HUES6 (cell line): ENCODE results near the gene EIF5AL1.

Source experiments
- H3K27ac ChIP-seq: 2 replicates; pipeline ENCODE4 v1.7.0; 2013; ENCODE audit warnings: low read depth, mild to moderate bottlenecking, low read length, inconsistent platforms
- H3K27me3 ChIP-seq: 2 replicates; pipeline ENCODE4 v1.6.1; 2013; ENCODE audit warnings: low read length; ENCODE audit not compliant: control insufficient read depth, insufficient read depth
- H3K36me3 ChIP-seq: 2 replicates; pipeline ENCODE4 v1.6.1; 2013; ENCODE audit warnings: low read length; ENCODE audit not compliant: control insufficient read depth, insufficient read depth
- H3K4me1 ChIP-seq: 2 replicates; pipeline ENCODE4 v1.6.1; 2013; ENCODE audit warnings: low read length; ENCODE audit not compliant: control insufficient read depth, insufficient read depth
- H3K4me3 ChIP-seq: 2 replicates; pipeline ENCODE4 v1.5.1; 2013; ENCODE audit warnings: low read depth, low read length
- H3K9ac ChIP-seq: one replicate; pipeline ENCODE4 v1.6.1; 2013; ENCODE audit warnings: mild to moderate bottlenecking, low read length
- H3K9me3 ChIP-seq: 2 replicates; pipeline ENCODE4 v1.6.1; 2013; ENCODE audit warnings: low read depth, low read length; ENCODE audit not compliant: control insufficient read depth, insufficient read depth

Gene EIF5AL1

DNA sequence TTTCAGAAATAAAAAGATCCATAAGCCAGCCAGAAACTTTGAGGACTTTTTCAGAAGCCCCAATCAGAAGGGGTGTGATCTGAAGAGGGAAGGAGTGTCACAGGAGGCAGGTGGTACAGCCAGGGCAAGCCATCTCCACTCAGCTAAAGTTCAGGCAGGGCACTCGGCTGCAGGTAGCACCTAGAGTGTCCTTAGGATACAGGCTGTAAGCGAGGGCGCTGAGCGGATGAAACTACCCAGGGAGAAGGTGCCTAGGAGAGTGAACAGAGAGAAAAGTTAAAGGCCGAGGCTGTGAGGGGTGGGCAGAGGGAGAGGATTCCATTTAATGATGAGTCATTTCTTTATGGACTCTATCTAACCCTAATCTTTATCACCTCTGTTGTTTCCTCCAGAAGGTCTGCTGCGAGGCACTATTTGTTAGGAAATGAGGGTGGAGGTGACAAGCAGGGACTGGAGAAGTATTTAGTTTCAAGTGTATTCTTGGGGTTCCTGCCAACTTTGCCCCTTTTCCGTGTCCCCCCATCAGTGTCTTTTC lies 37.1 kb upstream of the EIF5AL1 start:
- no peaks in the 10 kb centered on the region for H3K9me3 ChIP-seq
- H3K36me3 ChIP-seq: no peaks in the 10 kb centered on the region
- no peak overlapping the region for H3K27ac ChIP-seq
- 0 out of 2 replicates have a peak, but pooled peaks cover 7% of the 10 kb centered on the region for H3K27me3 ChIP-seq
- no peak overlapping the region for H3K9ac ChIP-seq
- H3K4me3 ChIP-seq: no peak overlapping the region
- H3K4me1 ChIP-seq: no peaks in the 10 kb centered on the region

- Histone ChIP-seq H3K27ac (no peak overlapping the region), H3K27me3 (0 out of 2 replicates have a peak, but pooled peaks cover 7% of the 10 kb centered on the region), H3K9me3 (no peaks in the 10 kb centered on the region), H3K36me3 (no peaks in the 10 kb centered on the region), H3K4me1 (no peaks in the 10 kb centered on the region), H3K4me3 (no peak overlapping the region), H3K9ac (no peak overlapping the region)
These were observed 36.5 kb upstream of the EIF5AL1 start for GRCh38 chr10:79475877-79476276.

DNA sequence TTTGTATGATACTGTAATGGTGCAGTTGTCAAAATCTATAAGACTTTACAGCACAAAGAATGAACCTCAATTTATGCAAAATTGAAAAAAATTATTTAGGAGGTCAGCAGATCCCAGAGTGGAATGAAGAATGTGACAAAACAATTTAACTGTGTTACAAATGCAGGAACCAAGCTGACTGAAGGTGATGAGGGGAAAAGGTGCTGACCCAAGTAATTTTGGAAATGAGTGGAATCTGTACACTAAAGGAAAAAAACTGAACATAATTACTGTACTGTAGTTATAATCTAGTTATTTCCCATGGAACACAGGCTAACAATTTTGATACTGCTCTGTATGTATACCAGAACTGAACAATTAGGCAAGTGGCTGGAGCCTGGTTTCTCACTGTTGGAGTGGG lies 35.7 kb upstream of the EIF5AL1 start:
- H3K27me3 ChIP-seq: 0 out of 2 replicates have a peak, but pooled peaks cover 7% of the 10 kb centered on the region
- no peaks in the 10 kb centered on the region for H3K9me3 ChIP-seq
- no peaks in the 10 kb centered on the region for H3K4me1 ChIP-seq
- H3K27ac ChIP-seq: no peak overlapping the region
- H3K9ac ChIP-seq: no peak overlapping the region
- H3K36me3 ChIP-seq: no peaks in the 10 kb centered on the region
- H3K4me3 ChIP-seq: no peak overlapping the region

- H3K27me3 ChIP-seq: 0 out of 2 replicates have a peak, but pooled peaks cover 7% of the 10 kb centered on the region
- H3K4me1 ChIP-seq: no peaks in the 10 kb centered on the region
- H3K4me3 ChIP-seq: no peak overlapping the region
- H3K9ac ChIP-seq: no peak overlapping the region
- no peak overlapping the region for H3K27ac ChIP-seq
- H3K9me3 ChIP-seq: no peaks in the 10 kb centered on the region
- no peaks in the 10 kb centered on the region for H3K36me3 ChIP-seq
These were observed 34.9 kb upstream of the EIF5AL1 start for GRCh38 chr10:79477456-79477855.

GRCh38 chr10:79479283-79479909 lies 32.9 kb upstream of the EIF5AL1 start:
- Histone ChIP-seq H3K9ac (no peak overlapping the region), H3K4me3 (no peak overlapping the region), H3K4me1 (no peaks in the 10 kb centered on the region; the same call in 1 of the 2 replicates), H3K36me3 (no peaks in the 10 kb centered on the region), H3K27ac (no peak overlapping the region), H3K9me3 (no peaks in the 10 kb centered on the region), H3K27me3 (0 out of 2 replicates have a peak, but pooled peaks cover 3% of the 10 kb centered on the region)

- Histone ChIP-seq H3K27ac (no peak overlapping the region), H3K9ac (no peak overlapping the region)
These were observed 30.0 kb upstream of the EIF5AL1 start for GRCh38 chr10:79482304-79482703.

DNA sequence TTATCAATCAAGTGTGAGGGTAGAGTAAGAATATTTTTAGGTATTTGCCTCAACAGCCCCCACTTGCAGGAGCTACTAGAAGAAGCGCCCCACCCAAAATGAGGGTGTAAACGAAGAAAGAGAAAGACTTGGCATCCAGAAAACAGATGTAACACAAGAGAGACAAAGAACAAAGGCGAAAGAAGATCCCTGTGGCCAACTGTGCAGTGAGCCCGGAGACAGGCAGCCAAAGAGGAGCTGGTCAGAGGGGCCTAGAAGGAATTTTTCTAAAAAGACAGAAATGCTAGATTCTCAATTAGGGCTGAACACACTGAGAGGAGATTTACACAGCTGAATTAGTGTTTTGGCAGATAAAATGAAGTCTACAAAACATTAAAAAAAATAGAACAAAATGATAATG lies 29.6 kb upstream of the EIF5AL1 start:
- Histone ChIP-seq H3K4me1 (peaks cover 4% of the 10 kb centered on the region; the same call in 1 of the 2 replicates), H3K36me3 (no peaks in the 10 kb centered on the region), H3K27ac (no peak overlapping the region), H3K9me3 (no peaks in the 10 kb centered on the region), H3K9ac (no peak overlapping the region), H3K27me3 (no peaks in the 10 kb centered on the region), H3K4me3 (no peak overlapping the region)

More at GRCh38 chr10:79482304-79482703, 30.0 kb upstream of the EIF5AL1 start:
- Histone ChIP-seq H3K36me3 (no peaks in the 10 kb centered on the region), H3K4me3 (no peak overlapping the region), H3K4me1 (peaks cover under 1% of the 10 kb centered on the region; the same call in 1 of the 2 replicates), H3K27me3 (0 out of 2 replicates have a peak, but pooled peaks cover 3% of the 10 kb centered on the region), H3K9me3 (no peaks in the 10 kb centered on the region)

- Histone ChIP-seq H3K36me3 (no peaks in the 10 kb centered on the region), H3K27ac (no peak overlapping the region), H3K4me1 (peaks cover 9% of the 10 kb centered on the region; the same call in 1 of the 2 replicates), H3K4me3 (no peak overlapping the region), H3K27me3 (no peaks in the 10 kb centered on the region), H3K9ac (no peak overlapping the region), H3K9me3 (no peaks in the 10 kb centered on the region)
These were observed 29.0 kb upstream of the EIF5AL1 start for GRCh38 chr10:79483299-79483698.

DNA sequence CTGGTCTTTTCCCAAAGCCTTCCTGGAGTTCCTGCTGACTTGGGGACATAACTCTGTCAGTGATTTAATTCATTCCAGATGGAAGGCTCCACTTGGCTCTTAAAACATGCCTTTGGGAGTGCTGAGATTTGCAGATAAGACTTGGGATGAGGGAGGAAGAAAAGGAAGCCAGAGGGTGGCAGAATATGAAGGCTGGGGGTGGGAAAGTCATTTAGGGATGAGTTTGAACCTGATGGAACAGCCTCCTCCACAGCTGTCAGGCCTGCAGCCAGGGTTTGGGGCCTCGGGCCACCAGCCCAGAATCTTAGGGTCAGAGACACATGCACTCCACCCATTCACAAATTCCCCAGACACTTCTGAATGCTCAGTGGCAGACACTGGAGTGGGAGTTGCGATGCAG lies 28.4 kb upstream of the EIF5AL1 start:
- no peaks in the 10 kb centered on the region for H3K9me3 ChIP-seq
- no peak overlapping the region for H3K4me3 ChIP-seq
- no peak overlapping the region for H3K27ac ChIP-seq
- peaks cover 12% of the 10 kb centered on the region; the same call in 1 of the 2 replicates for H3K4me1 ChIP-seq
- H3K36me3 ChIP-seq: no peaks in the 10 kb centered on the region
- H3K9ac ChIP-seq: no peak overlapping the region
- no peaks in the 10 kb centered on the region for H3K27me3 ChIP-seq

DNA sequence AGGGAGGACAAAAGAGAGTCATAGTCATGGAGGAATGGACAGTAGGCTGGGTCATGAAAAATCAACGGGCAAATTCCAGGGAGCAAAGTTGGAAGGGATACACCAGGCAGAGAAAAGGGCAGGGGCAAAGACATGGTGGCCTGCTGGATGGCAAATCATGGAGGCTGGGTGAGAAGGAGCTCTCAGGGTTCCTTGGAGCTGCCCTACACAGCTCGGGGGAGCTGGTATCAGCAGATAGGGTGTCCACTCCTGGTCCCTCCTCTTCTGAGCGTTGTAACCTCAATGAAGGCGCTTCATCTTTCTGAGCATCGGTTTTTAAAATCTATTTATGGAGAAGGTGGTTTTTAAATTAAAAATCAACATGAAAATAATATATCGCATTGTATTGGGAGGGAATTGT lies 27.9 kb upstream of the EIF5AL1 start:
- H3K27ac ChIP-seq: no peak overlapping the region
- H3K9ac ChIP-seq: no peak overlapping the region
- H3K9me3 ChIP-seq: no peaks in the 10 kb centered on the region
- no peaks in the 10 kb centered on the region for H3K36me3 ChIP-seq
- no peak overlapping the region for H3K4me3 ChIP-seq
- H3K27me3 ChIP-seq: no peaks in the 10 kb centered on the region
- peaks cover 12% of the 10 kb centered on the region; the same call in 1 of the 2 replicates for H3K4me1 ChIP-seq

DNA sequence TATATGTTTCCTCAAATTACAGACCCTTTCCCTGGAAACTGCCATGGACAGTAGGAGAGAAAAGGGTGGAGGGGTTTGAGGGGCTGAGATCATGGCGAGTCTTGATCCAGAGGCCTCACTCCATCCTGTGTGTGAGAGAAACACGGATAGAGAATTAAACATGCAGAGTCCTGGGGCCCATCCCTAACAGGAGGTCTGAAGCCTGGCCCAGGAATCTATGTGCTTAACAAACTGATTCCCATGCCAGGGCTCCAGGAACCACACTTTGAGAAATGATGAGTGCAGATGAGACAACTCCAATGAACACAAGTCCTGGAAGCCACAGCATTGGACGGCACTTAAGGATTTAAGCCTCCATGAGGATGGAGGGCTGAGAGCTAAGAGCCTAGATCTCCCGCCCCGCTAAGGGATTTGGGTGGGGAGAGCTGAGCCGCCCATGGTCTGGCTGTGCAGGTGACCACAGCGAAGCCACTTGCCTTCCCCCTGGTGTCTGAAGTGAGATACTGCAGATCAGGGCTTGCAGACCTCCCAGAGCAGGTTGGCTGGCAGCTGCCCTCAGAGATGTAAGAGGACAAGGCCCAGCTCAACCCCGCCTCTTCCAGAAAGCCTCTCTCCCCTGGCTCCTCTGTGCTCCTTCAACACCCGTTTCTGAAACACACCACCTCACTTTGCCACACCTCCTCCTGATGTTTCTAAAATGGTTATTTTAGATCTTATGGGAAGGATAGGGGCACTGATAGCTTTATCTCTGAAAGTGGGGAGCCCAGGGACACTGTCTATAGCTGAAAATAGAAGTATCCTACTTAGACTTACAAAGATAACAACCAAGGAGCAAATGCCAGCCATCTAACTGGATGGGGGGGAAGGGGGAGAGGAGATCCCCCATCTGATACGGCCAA lies 24.8 kb upstream of the EIF5AL1 start:
- Histone ChIP-seq H3K36me3 (no peaks in the 10 kb centered on the region), H3K9ac (no peak overlapping the region), H3K4me3 (no peak overlapping the region), H3K9me3 (no peaks in the 10 kb centered on the region), H3K27me3 (no peaks in the 10 kb centered on the region), H3K27ac (no peak overlapping the region), H3K4me1 (peaks cover 21% of the 10 kb centered on the region; the same call in 1 of the 2 replicates)
